ENCODE results near the gene CITED4.

CITED4 gene

GRCh38 chr1:40862008-40862863 lies at the start of gene CITED4:
Gene CITED4 (minus strand): TSS chr1:40862363. CDS start chr1:40862127, 236 bp downstream.
- peak; percentile 32 for TF ChIP-seq CTCF (IDR thresholded peaks at IDR 0.05; ENCODE audit: low read depth, low read length)
- in situ Hi-C loops (cut with HindIII; ENCODE audit: low sequenced_read_pairs) = no loop called here
- peak; percentile 93 for DNase-seq (ENCODE audit: low read depth, low spot score)
- H3K4me3 ChIP-seq (ENCODE audit: low read depth, low read length) = peak within 1 kb of the TSS; percentile 50

- no peak for DNase-seq (ENCODE audit: low read depth, low spot score)
- no peak for TF ChIP-seq CTCF (IDR thresholded peaks at IDR 0.05; ENCODE audit: low read depth, low read length)
- in situ Hi-C loops (cut with HindIII; ENCODE audit: low sequenced_read_pairs) = no loop called here
- H3K4me3 ChIP-seq (ENCODE audit: low read depth, low read length) = no peak overlapping the region
These were observed 48.9 kb upstream of the CITED4 start for GRCh38 chr1:40911105-40911504.

- in situ Hi-C loops (cut with HindIII; ENCODE audit: low sequenced_read_pairs) = no loop called here
- TF ChIP-seq CTCF (IDR thresholded peaks at IDR 0.05; ENCODE audit: low read depth, low read length) = no peak
- no peak overlapping the region for H3K4me3 ChIP-seq (ENCODE audit: low read depth, low read length)
- no peak for DNase-seq (ENCODE audit: low read depth, low spot score)
These were observed 47.1 kb upstream of the CITED4 start for GRCh38 chr1:40909281-40909680.

GRCh38 chr1:40908350-40908749 lies 46.2 kb upstream of the CITED4 start:
- in situ Hi-C loops (cut with HindIII; ENCODE audit: low sequenced_read_pairs) = no loop called here
- no peak overlapping the region for H3K4me3 ChIP-seq (ENCODE audit: low read depth, low read length)
- no peak for TF ChIP-seq CTCF (IDR thresholded peaks at IDR 0.05; ENCODE audit: low read depth, low read length)
- no peak for DNase-seq (ENCODE audit: low read depth, low spot score)

GRCh38 chr1:40907899-40908298 lies 45.7 kb upstream of the CITED4 start:
- in situ Hi-C loops (cut with HindIII; ENCODE audit: low sequenced_read_pairs) = no loop called here
- no peak overlapping the region for H3K4me3 ChIP-seq (ENCODE audit: low read depth, low read length)
- TF ChIP-seq CTCF (IDR thresholded peaks at IDR 0.05; ENCODE audit: low read depth, low read length) = no peak
- no peak for DNase-seq (ENCODE audit: low read depth, low spot score)

GRCh38 chr1:40906781-40907400 lies 44.7 kb upstream of the CITED4 start:
- H3K4me3 ChIP-seq (ENCODE audit: low read depth, low read length) = no peak overlapping the region
- TF ChIP-seq CTCF (IDR thresholded peaks at IDR 0.05; ENCODE audit: low read depth, low read length) = no peak
- DNase-seq (ENCODE audit: low read depth, low spot score) = no peak
- in situ Hi-C loops (cut with HindIII; ENCODE audit: low sequenced_read_pairs) = no loop called here
